Smooth muscle cell (in vitro differentiated cells): ENCODE results near the gene LBX2. TPM values are rescaled to one million over a fixed set of nuclear protein-coding genes. Genes with fewer than 3 reads are reported as not detected.

Source experiments
- DNase-seq: peaks from one replicate; lab custom pipeline; 2025; ENCODE audit not compliant: unreplicated experiment; lab: John Stamatoyannopoulos, UW
- H2AFZ ChIP-seq: fragments of 200-600 bp; sonication (generic); 2 replicates; pipeline ENCODE4 v1.6.0; 2016; ENCODE audit warnings: antibody characterized with exemption, low read depth, mild to moderate bottlenecking
- H3F3A ChIP-seq: fragments of 200-600 bp; sonication (generic); 2 replicates; pipeline ENCODE4 v1.6.0; 2017; ENCODE audit warnings: antibody characterized with exemption, low read depth
- H3K27ac ChIP-seq: fragments of 200-600 bp; sonication (generic); 2 replicates; pipeline ENCODE4 v1.5.1; 2016; ENCODE audit warnings: low read depth, mild to moderate bottlenecking
- H3K27me3 ChIP-seq: fragments of 200-600 bp; sonication (generic); 2 replicates; pipeline ENCODE4 v1.6.1; 2016; ENCODE audit warnings: low read depth, mild to moderate bottlenecking
- H3K36me3 ChIP-seq: fragments of 200-600 bp; sonication (generic); 2 replicates; pipeline ENCODE4 v1.5.1; 2016; ENCODE audit warnings: low read depth
- H3K4me1 ChIP-seq: fragments of 200-600 bp; sonication (generic); 2 replicates; pipeline ENCODE4 v1.5.1; 2016; ENCODE audit warnings: low read depth
- H3K4me2 ChIP-seq: fragments of 200-600 bp; sonication (generic); 2 replicates; pipeline ENCODE4 v1.6.0; 2016; ENCODE audit warnings: mild to moderate bottlenecking
- H3K4me3 ChIP-seq: fragments of 200-600 bp; sonication (generic); 2 replicates; pipeline ENCODE4 v1.5.1; 2016; ENCODE audit warnings: mild to moderate bottlenecking
- H3K79me2 ChIP-seq: fragments of 200-600 bp; sonication (generic); 2 replicates; pipeline ENCODE4 v1.6.0; 2016; ENCODE audit warnings: low read depth, mild to moderate bottlenecking
- H3K9ac ChIP-seq: fragments of 200-600 bp; sonication (generic); 2 replicates; pipeline ENCODE4 v1.6.0; 2016; ENCODE audit warnings: low read depth
- H3K9me3 ChIP-seq: fragments of 200-600 bp; sonication (generic); replicated peaks from 2 replicates; pipeline ENCODE4 v1.5.1; 2016; ENCODE audit warnings: low read depth
- H4K20me1 ChIP-seq: fragments of 200-600 bp; sonication (generic); 2 replicates; pipeline ENCODE4 v1.6.0; 2016; ENCODE audit warnings: low read depth
- WGBS: methylation state at CpG from one replicate; pipeline ENCODE4 v1.1.7; 2016; ENCODE audit warnings: low lambda C conversion rate; 5-methylcytosine and 5-hydroxymethylcytosine counted together
- polyA plus RNA-seq: library from polyadenylated mRNA; unstranded; fragments of >200 nt; fragmentation: Nextera tagmentation; extraction: Ambion mirVana; gene quantifications from 2 replicates; pipeline ENCODE4 v1.2.1, GENCODE V29; 2016
- total RNA-seq: library from RNA; depleted of rRNA; stranded (reverse); fragments of >200 nt; gene quantifications from 2 replicates; pipeline ENCODE4 v1.2.3, GENCODE V29; 2014
- TF ChIP-seq, protein P1 (sequence below): fragments of 200-600 bp; sonication (generic); IDR thresholded peaks from 2 replicates; pipeline ENCODE4 v1.5.1; 2017; ENCODE audit warnings: borderline replicate concordance, mild to moderate bottlenecking, antibody characterized with exemption; ENCODE audit not compliant: insufficient read depth, poor library complexity, severe bottlenecking

The LBX2 gene
- total and polyA plus RNA-seq, 2 experiments from 2014 or later, result 1.5 to 2.4 TPM

DNA sequence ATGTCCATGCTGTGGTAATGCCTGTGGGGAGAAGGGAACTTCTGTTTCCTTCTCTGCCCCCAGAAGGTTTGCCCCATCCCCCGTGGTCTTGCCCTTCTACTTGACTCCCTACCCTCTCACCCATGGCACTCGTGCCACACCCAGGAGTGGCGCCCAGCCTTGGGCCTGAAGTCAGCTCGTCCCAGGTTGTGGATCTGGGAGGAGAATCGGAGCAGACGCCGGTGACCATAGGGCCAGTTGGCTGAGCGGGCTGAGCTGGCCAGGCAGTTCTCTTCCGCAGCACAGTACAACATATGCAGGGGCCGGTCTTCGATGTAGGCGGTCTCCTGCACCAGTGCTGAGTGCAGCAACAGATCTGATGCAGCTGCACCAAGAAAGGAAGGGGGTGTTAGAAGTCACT lies 35.0 kb upstream of the LBX2 start:
- Histone ChIP-seq H3K4me1 (peaks cover 4% of the 10 kb centered on the region), H3K27me3 (no peaks in the 10 kb centered on the region), H3F3A (peaks cover 29% of the 10 kb centered on the region), H3K9ac (no peak overlapping the region), H3K27ac (no peak overlapping the region), H3K9me3 (no peaks in the 10 kb centered on the region), H4K20me1 (no peaks in the 10 kb centered on the region), H3K4me3 (no peak overlapping the region), H3K36me3 (no peaks in the 10 kb centered on the region), H2AFZ (no peak overlapping the region), H3K4me2 (no peak overlapping the region), H3K79me2 (peaks cover 12% of the 10 kb centered on the region)
- TF ChIP-seq, protein P1, sequence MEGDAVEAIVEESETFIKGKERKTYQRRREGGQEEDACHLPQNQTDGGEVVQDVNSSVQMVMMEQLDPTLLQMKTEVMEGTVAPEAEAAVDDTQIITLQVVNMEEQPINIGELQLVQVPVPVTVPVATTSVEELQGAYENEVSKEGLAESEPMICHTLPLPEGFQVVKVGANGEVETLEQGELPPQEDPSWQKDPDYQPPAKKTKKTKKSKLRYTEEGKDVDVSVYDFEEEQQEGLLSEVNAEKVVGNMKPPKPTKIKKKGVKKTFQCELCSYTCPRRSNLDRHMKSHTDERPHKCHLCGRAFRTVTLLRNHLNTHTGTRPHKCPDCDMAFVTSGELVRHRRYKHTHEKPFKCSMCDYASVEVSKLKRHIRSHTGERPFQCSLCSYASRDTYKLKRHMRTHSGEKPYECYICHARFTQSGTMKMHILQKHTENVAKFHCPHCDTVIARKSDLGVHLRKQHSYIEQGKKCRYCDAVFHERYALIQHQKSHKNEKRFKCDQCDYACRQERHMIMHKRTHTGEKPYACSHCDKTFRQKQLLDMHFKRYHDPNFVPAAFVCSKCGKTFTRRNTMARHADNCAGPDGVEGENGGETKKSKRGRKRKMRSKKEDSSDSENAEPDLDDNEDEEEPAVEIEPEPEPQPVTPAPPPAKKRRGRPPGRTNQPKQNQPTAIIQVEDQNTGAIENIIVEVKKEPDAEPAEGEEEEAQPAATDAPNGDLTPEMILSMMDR, result no peak
- DNase-seq, result no peak
- WGBS, result 96% methylated on average over 12 of the region's 12 CpGs

DNA sequence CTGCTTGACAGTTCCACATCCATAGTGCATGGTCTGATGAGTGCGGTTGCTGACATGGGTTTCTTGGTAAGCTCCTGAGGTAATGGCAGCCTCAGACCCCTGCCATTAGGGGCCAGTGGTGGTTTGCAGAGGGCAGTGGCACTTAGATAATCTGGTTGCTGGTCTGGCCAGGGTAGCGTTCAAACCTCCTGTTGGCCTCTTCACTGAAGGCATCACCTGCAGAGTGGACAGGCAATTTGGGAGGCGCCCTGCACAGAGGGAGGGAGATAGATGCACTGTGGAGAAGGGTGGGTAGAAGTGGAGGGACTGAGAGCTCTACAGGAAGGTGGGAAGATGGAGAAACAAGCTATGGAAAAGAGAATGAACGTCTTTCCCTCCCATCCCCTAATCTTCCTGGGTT lies 34.1 kb upstream of the LBX2 start:
- H3K9me3 ChIP-seq, result no peaks in the 10 kb centered on the region
- H2AFZ ChIP-seq, result no peak overlapping the region
- no peak overlapping the region for H3K4me2 ChIP-seq
- H3K36me3 ChIP-seq, result no peaks in the 10 kb centered on the region
- TF ChIP-seq, protein P1, result no peak
- peaks cover 9% of the 10 kb centered on the region for H3K4me1 ChIP-seq
- no peak for DNase-seq
- 89% methylated on average over 4 of the region's 4 CpGs for WGBS
- no peaks in the 10 kb centered on the region for H3K27me3 ChIP-seq
- no peak overlapping the region for H3K4me3 ChIP-seq
- peaks cover 29% of the 10 kb centered on the region for H3F3A ChIP-seq
- H3K27ac ChIP-seq, result no peak overlapping the region
- H3K9ac ChIP-seq, result no peak overlapping the region
- peaks cover 21% of the 10 kb centered on the region for H3K79me2 ChIP-seq
- no peaks in the 10 kb centered on the region for H4K20me1 ChIP-seq

DNA sequence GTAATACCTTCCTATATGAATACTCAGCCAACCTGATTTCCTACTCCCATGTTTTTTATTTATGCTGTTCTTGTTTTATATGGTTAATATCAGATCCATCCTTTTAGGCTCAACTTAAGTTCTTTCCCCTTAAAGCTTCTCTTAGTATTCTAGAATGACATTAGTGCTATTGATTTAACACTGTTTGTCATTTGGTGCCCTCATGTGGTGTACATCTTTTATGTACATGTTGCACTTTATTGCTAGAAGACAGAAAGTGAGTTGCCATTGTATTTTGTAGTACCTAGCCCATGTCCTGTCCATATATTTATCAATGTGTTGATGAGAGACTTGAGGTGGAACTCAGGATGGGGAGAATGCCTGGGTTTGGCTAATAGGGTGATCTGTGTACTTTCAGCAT lies 32.8 kb upstream of the LBX2 start:
- peaks cover 28% of the 10 kb centered on the region for H3F3A ChIP-seq
- H3K79me2 ChIP-seq, result peaks cover 28% of the 10 kb centered on the region
- TF ChIP-seq, protein P1, result peak; percentile 30
- no peak overlapping the region for H3K4me2 ChIP-seq
- peaks cover 11% of the 10 kb centered on the region for H3K4me1 ChIP-seq
- no peaks in the 10 kb centered on the region for H3K27me3 ChIP-seq
- H3K27ac ChIP-seq, result no peak overlapping the region
- H3K36me3 ChIP-seq, result no peaks in the 10 kb centered on the region
- H4K20me1 ChIP-seq, result peaks cover 11% of the 10 kb centered on the region
- no peaks in the 10 kb centered on the region for H3K9me3 ChIP-seq
- no peak overlapping the region for H2AFZ ChIP-seq
- H3K9ac ChIP-seq, result no peak overlapping the region
- H3K4me3 ChIP-seq, result no peak overlapping the region
- DNase-seq, result no peak

DNA sequence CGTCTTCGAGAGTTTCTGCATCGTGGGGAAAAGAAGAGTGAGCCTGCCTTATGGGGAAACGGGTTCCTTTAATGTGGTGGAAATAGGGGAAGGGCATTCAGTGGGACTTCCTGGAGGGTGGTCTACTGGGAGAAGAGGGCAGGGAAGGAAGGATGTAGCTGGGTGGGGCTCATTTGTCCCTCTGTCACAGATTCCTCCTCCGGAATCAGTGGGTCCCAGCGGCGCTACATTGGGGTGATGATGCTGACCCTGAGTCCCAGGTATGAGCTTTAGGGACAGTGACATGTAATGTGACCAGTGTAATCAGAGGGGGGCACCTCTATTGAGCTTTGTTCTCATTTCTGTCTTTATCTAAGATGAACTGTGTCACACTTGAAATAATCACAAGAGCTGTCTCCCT lies 32.3 kb upstream of the LBX2 start:
- Histone ChIP-seq H3K27ac (peak overlapping the region; percentile 71), H3K9me3 (no peaks in the 10 kb centered on the region), H3K9ac (no peak overlapping the region), H3F3A (peaks cover 22% of the 10 kb centered on the region), H4K20me1 (peaks cover 11% of the 10 kb centered on the region), H3K27me3 (no peaks in the 10 kb centered on the region), H3K4me3 (no peak overlapping the region), H3K36me3 (no peaks in the 10 kb centered on the region), H2AFZ (no peak overlapping the region), H3K4me1 (peaks cover 11% of the 10 kb centered on the region), H3K79me2 (peaks cover 28% of the 10 kb centered on the region), H3K4me2 (peak overlapping the region; percentile 99)
- 89% methylated on average over 7 of the region's 7 CpGs for WGBS
- TF ChIP-seq, protein P1, result no peak
- DNase-seq, result no peak
